HEK293T (cell line): Measurements from ENCODE around the gene KCNK1.

Experiments
- BHLHE40 ChIP-seq: fragments of 450-650 bp; IDR thresholded peaks from 2 replicates; pipeline ENCODE4 v1.6.1; 2016; ENCODE audit warnings: mild to moderate bottlenecking, moderate library complexity, borderline replicate concordance
- CTBP1 ChIP-seq: fragments of 450-650 bp; IDR thresholded peaks from 2 replicates; pipeline ENCODE4 v1.6.1; 2016; ENCODE audit warnings: borderline replicate concordance
- FOXM1 ChIP-seq: fragments of 450-650 bp; IDR thresholded peaks from 2 replicates; pipeline ENCODE4 v1.6.1; 2017; ENCODE audit warnings: mild to moderate bottlenecking, borderline replicate concordance

- TF ChIP-seq FOXM1, result no peak
- TF ChIP-seq BHLHE40, result no peak
- no peak for TF ChIP-seq CTBP1
Measured at GRCh38 chr1:233656032-233656635, 42.2 kb downstream of the KCNK1 start.
